ENCODE results near the gene IQSEC3. TPM values are rescaled to one million over a fixed set of nuclear protein-coding genes. Genes with fewer than 3 reads are reported as not detected.
"Not testable (repeated sequence)": the region's sequence is repeated elsewhere in the genome, so short reads cannot be mapped to it uniquely, and the experiment has no call there.

The IQSEC3 gene
- total RNA-seq, 1 experiment from 2014 or later, result not detected

GRCh38 chr12:215116-215515 is 148.5 kb downstream of the IQSEC3 start:
- TF ChIP-seq CTCF (conservative IDR thresholded peaks at IDR 0.05; ENCODE audit: low read depth, low read length) (no peak), EZH2 (IDR thresholded peaks at IDR 0.05; ENCODE audit: borderline replicate concordance, low read depth, low read length, poor library complexity, severe bottlenecking) (no peak)
- Histone ChIP-seq H3K27me3 (replicated peaks; ENCODE audit: insufficient read depth, low read depth, low read length, poor library complexity) (peaks cover 17% of the 10 kb centered on the region), H3K4me3 (ENCODE audit: low read depth, low read length, poor library complexity, severe bottlenecking) (no peak overlapping the region), H3K27ac (ENCODE audit: low read depth, low read length, poor library complexity, severe bottlenecking) (no peak overlapping the region), H3K9me3 (ENCODE audit: low read depth, low read length, poor library complexity, severe bottlenecking) (no peaks in the 10 kb centered on the region), H3K36me3 (ENCODE audit: insufficient read depth, low read length, poor library complexity, severe bottlenecking) (no peaks in the 10 kb centered on the region), H3K4me1 (ENCODE audit: insufficient read depth, low read length, poor library complexity, severe bottlenecking) (no peaks in the 10 kb centered on the region)
- no peak for DNase-seq (ENCODE audit: low spot score)
- CTCF ChIA-PET, result no interaction called here
- intact Hi-C loops (cut with micrococcal nuclease; ENCODE audit: unreplicated experiment), result no loop called here
- no TSS peak for BruUV-seq (replicated peaks)
- POLR2A ChIA-PET (ENCODE audit: low non-redundant PET), result no interaction called here

GRCh38 chr12:217029-217428 is 150.5 kb downstream of the IQSEC3 start:
- H3K4me3 ChIP-seq (ENCODE audit: low read depth, low read length, poor library complexity, severe bottlenecking); POLR2A ChIA-PET (ENCODE audit: low non-redundant PET); intact Hi-C loops (cut with micrococcal nuclease; ENCODE audit: unreplicated experiment); H3K4me1 ChIP-seq (ENCODE audit: insufficient read depth, low read length, poor library complexity, severe bottlenecking); BruUV-seq (replicated peaks); H3K9me3 ChIP-seq (ENCODE audit: low read depth, low read length, poor library complexity, severe bottlenecking); H3K36me3 ChIP-seq (ENCODE audit: insufficient read depth, low read length, poor library complexity, severe bottlenecking); DNase-seq (ENCODE audit: low spot score); CTCF ChIA-PET; H3K27ac ChIP-seq (ENCODE audit: low read depth, low read length, poor library complexity, severe bottlenecking): not testable (repeated sequence)
- peaks cover 17% of the 10 kb centered on the region for H3K27me3 ChIP-seq (replicated peaks; ENCODE audit: insufficient read depth, low read depth, low read length, poor library complexity)

GRCh38 chr12:218221-218620 is 151.7 kb downstream of the IQSEC3 start:
- Histone ChIP-seq H3K4me1 (ENCODE audit: insufficient read depth, low read length, poor library complexity, severe bottlenecking) (no peaks in the 10 kb centered on the region), H3K36me3 (ENCODE audit: insufficient read depth, low read length, poor library complexity, severe bottlenecking) (no peaks in the 10 kb centered on the region), H3K27me3 (replicated peaks; ENCODE audit: insufficient read depth, low read depth, low read length, poor library complexity) (peaks cover 14% of the 10 kb centered on the region), H3K27ac (ENCODE audit: low read depth, low read length, poor library complexity, severe bottlenecking) (no peak overlapping the region), H3K4me3 (ENCODE audit: low read depth, low read length, poor library complexity, severe bottlenecking) (no peak overlapping the region), H3K9me3 (ENCODE audit: low read depth, low read length, poor library complexity, severe bottlenecking) (no peaks in the 10 kb centered on the region)
- intact Hi-C loops (cut with micrococcal nuclease; ENCODE audit: unreplicated experiment), result no loop called here
- no TSS peak for BruUV-seq (replicated peaks)
- DNase-seq (ENCODE audit: low spot score), result no peak
- TF ChIP-seq CTCF (conservative IDR thresholded peaks at IDR 0.05; ENCODE audit: low read depth, low read length), result no peak
- no peak for TF ChIP-seq EZH2 (IDR thresholded peaks at IDR 0.05; ENCODE audit: borderline replicate concordance, low read depth, low read length, poor library complexity, severe bottlenecking)
- CTCF ChIA-PET, result no interaction called here
- POLR2A ChIA-PET (ENCODE audit: low non-redundant PET), result no interaction called here

- Histone ChIP-seq H3K9me3 (ENCODE audit: low read depth, low read length, poor library complexity, severe bottlenecking) (no peaks in the 10 kb centered on the region), H3K4me1 (ENCODE audit: insufficient read depth, low read length, poor library complexity, severe bottlenecking) (no peaks in the 10 kb centered on the region), H3K27ac (ENCODE audit: low read depth, low read length, poor library complexity, severe bottlenecking) (no peak overlapping the region), H3K36me3 (ENCODE audit: insufficient read depth, low read length, poor library complexity, severe bottlenecking) (no peaks in the 10 kb centered on the region), H3K27me3 (replicated peaks; ENCODE audit: insufficient read depth, low read depth, low read length, poor library complexity) (peaks cover 7% of the 10 kb centered on the region), H3K4me3 (ENCODE audit: low read depth, low read length, poor library complexity, severe bottlenecking) (no peak overlapping the region)
- ChIA-PET CTCF (interaction anchor here (0.5 to 1.0 kb wide), 3 partner anchors 14 to 65 kb away, joined by 3 to 5 read pairs (median 4); no protein-coding TSS in a partner anchor), POLR2A (ENCODE audit: low non-redundant PET) (no interaction called here)
- intact Hi-C loops (cut with micrococcal nuclease; ENCODE audit: unreplicated experiment), result no loop called here
- BruUV-seq (replicated peaks), result no TSS peak
- no peak for DNase-seq (ENCODE audit: low spot score)
- no peak for TF ChIP-seq EZH2 (IDR thresholded peaks at IDR 0.05; ENCODE audit: borderline replicate concordance, low read depth, low read length, poor library complexity, severe bottlenecking)
- no peak for TF ChIP-seq CTCF (conservative IDR thresholded peaks at IDR 0.05; ENCODE audit: low read depth, low read length)
Observed at GRCh38 chr12:218728-219590, 152.4 kb downstream of the IQSEC3 start.

Data from A673 (cell line).